HG02970 (cell line): ENCODE results near the gene EP300.

Source experiments
- ATAC-seq: cut with Tn5 transposase; IDR thresholded peaks from one replicate; pipeline ENCODE4 v1.9.1; 2021; ENCODE audit warnings: mild to moderate bottlenecking, moderate library complexity, moderate number of reproducible peaks; ENCODE audit not compliant: unreplicated experiment, low FRiP score

Gene EP300

GRCh38 chr22:41203118-41203517, 110.7 kb downstream of the EP300 start:
- ATAC-seq: no peak

GRCh38 chr22:41204066-41204465, 111.7 kb downstream of the EP300 start:
- ATAC-seq: no peak

DNA sequence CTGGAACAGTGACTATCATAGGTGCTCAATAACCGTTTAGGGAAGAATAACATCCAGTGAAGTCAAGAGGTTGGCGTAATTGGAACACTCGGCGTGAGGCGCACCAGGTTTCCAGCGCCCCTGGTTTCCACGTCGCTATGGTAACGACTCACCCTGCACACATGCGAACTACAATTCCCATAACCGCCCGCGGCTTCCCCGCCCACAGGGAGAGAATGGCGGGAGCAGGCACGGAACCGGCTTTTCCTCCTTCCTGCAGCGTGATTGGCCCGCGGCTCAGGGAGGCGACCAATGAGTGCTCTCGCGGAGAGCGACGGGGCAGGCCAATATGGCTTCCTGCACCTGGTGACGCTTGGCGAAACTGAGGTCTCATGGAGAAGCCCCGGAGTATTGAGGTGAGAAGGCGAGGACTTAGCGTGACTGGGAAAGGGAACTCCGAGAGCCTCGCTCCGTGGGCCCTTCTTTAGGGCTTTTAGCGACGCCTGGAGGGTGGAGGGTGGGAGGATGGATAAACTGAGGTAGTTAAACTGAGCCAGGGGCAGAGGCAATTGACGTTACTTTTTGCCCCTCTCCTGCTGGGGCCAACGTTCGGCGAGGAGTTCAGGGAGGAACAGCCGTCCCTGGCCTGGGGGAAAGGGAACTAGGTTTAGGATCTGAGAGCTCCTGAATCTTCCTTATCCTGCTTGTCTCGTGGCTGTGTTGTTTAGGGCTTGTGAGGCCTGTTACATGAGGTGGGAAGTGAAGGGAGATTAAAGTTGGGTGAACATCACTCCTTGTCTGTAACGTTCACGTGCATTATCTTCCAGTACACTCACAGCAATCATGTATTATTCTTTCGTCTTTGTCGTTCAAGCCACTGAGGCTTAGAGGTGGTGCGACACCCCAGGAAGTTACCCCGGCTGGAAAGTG, 112.9 kb downstream of the EP300 start, which contains the start of gene L3MBTL2:
TSS of gene L3MBTL2 (plus strand) at position 321 of the 909 bp plus-strand sequence. CDS start at position 372, 51 bp downstream.
- ATAC-seq: peak; percentile 97

DNA sequence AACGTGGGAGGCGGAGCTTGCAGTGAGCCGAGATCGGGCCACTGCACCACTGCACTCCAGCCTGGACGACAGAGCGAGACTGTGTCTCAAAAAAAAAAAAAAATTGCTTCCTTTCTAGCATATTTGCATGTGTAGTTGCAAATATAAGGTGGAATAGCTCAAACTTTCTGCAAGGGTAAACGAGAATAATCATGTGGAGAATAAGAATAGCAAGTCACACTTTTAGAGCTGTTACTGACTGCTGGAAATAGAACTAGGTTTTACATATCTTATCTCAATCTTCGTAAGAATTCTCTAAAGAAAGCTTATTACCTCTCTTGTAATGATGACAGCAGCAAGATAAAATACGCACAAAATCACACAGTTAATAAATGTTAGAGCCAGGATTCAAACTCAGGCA, 114.3 kb downstream of the EP300 start:
- no peak for ATAC-seq

- no peak for ATAC-seq
These were observed 123.0 kb downstream of the EP300 start for GRCh38 chr22:41215409-41215808.

GRCh38 chr22:41215926-41216325, 123.5 kb downstream of the EP300 start:
- ATAC-seq: no peak

- no peak for ATAC-seq
These were observed 124.6 kb downstream of the EP300 start for GRCh38 chr22:41216984-41217383.

DNA sequence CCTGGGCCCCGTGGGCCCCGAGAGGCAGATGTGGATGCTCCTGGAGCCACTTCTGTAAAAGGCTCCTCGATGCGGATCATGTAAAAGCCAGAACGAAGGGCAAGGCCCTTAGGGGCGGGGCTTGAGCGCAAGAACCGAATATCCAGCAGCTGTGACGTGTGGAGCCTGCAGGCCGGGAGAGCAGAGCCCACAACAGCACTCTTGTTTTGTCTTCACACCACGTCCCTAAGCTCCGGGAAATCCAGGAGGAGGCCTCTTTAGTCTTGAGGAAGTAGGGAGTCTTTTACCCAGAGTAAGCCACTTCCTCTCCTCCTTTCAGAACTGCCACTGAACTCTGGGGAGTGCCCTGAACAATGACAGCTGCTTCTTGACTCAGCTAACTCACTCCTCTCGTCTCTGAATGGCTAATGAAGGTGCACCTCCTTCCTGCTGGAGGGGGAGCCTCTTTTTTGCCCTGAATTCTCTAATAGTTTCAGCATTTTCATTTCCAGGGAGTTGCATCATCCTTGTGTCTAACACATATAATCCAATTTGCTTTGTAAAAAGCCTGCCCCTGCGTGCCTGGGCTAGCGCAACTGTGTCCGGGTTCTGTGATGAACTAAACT, 125.3 kb downstream of the EP300 start:
- no peak for ATAC-seq

- no peak for ATAC-seq
These were observed 130.6 kb downstream of the EP300 start for GRCh38 chr22:41222846-41223507.

- no peak for ATAC-seq
These were observed 131.1 kb downstream of the EP300 start for GRCh38 chr22:41223535-41223934.

DNA sequence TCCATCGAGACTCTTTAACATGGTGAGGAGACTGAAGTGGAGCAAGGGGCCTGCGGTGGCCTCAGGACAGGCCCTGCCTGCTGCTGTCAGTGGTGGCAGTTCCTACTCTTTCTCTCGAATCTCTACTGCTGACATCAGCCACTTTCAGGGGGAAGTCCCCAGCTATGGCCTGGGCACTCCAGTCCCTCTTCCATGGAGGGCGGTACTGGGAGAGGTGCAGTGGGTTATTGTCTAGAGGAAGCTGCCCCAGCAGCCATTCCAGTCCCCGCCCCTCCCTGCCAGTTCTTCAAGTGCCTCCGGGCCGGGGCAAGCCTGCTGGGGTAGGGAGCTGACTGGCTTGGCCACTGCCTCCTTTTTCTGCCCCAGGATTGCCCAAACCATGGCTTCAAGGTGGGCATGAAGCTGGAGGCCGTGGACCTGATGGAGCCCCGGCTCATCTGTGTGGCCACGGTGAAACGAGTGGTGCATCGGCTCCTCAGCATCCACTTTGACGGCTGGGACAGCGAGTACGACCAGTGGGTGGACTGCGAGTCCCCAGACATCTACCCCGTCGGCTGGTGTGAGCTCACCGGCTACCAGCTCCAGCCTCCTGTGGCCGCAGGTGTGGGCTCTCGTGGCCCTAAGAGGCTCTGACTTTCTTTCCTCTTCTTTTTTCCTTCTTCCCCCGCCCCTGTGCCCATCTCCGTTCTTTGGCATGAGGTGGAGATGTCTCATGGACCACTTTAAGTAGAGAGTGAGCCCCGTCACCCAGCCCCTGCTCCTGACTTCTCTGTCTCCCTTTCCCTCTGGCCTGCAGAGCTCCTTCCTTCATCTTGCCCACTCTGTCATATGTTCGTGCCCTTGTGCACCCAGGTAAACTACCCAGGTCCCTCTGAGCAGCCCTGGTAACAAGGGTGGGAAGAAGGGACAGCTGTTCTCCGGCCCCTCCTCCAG, 134.6 kb downstream of the EP300 start:
- ATAC-seq: no peak

DNA sequence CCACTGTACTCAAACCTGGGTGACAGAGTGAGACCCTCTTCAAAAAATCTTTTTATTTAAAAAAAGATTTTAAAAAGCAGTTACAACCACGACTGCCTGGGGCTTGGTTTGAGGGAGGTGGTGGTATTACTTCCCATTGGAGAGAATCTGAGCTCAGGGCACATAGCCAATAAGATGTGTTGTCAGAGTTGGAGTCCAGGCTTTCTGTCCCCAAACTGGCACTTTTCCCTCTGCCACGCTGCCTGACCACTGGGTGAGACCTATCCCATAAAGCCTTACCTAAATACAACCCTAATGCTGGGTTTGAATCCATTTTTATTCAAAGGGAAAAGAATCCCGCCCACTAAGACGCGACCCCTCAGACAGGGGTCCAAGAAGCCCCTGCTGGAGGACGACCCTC, 136.8 kb downstream of the EP300 start:
- no peak for ATAC-seq
